GM18907 (cell line): ENCODE measurements around the gene UXT.
A peak's percentile ranks its signal among the peaks of the same experiment; 100 is the strongest.
"Not testable (repeated sequence)": the region's sequence is repeated elsewhere in the genome, so short reads cannot be mapped to it uniquely, and the experiment has no call there.

ENCODE experiments used
- ATAC-seq: cut with Tn5 transposase; IDR thresholded peaks from one replicate; pipeline ENCODE4 v1.9.1; 2021; ENCODE audit warnings: mild to moderate bottlenecking, moderate library complexity; ENCODE audit not compliant: unreplicated experiment

Gene UXT

DNA sequence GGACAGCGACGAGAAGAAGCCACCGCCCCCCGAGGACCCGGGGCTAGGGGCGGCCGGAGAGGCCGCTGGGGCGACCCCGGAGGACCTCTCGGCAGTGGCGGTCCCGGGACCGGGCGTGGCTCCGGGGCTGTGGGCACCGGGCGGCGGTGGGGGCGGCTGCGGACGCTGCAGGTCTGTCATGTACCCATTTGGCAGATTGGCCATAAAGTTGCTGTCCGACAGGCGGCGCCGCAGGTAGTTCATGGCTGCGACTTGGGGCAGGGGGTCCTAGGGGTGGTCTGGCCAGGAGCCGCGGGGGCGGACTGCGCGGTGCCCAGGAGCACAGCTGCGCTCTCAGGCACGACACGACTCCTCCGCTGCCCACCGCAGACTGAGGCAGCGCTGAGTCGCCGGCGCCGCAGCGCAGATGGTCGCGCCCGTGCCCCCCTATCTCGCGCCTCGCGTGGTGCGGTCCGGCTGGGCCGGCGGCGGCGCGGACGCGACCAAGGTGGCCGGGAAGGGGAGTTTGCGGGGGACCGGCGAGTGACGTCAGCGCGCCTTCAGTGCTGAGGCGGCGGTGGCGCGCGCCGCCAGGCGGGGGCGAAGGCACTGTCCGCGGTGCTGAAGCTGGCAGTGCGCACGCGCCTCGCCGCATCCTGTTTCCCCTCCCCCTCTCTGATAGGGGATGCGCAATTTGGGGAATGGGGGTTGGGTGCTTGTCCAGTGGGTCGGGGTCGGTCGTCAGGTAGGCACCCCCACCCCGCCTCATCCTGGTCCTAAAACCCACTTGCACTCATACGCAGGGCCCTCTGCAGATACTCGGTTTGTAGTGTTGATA lies 39.3 kb downstream of the UXT start, which contains the start of gene SYN1:
TSS of gene SYN1 (minus strand) at position 372 of the 817 bp plus-strand sequence. CDS start at position 243, 129 bp downstream.
- peak; percentile 78 for ATAC-seq

DNA sequence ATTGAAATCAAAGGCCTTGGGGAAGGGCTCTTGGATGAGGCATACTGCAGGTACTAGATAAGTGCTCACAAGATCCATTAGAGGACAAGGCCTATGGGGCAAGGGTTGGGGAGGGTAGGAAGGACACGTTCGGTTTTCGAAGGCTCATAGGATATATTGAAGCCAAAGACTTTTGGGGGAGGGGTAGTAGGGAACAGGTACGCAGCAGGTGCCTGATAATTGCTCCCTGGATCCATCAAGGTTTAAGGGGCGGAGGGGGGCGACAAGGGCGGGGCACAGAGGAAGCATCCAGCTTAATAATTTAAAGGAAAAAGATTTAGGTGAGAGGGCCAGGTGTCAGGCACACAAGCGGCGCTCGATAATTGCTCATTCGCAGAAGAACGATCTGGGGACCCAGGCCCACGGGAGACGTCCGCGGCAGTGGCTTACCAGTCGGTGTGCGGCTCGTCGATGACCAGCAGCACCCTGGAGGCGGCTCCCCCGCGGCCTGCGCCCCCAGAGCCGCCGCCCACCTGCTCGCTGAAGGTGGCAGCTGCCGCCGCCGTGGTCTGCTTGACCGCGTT lies 40.0 kb downstream of the UXT start:
- ATAC-seq: no peak

DNA sequence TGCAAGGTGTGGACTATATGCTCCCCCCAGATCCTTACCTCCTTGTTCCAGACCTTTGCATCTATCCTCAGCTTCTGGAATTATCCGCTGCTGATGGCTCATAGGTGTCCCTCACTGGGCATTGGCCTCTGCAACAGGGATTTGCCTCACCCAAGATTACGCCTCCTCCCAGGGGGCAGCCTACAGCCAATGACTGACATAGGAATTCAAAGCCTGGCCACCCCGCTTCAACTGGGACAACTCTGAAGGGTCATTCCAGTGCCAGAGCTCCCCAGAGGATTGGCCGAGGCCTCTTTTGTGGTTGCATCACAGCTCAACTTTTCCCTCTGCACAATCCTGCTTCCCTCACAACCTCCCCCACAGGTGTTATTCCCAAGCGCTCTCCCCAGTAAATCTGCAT lies 44.4 kb downstream of the UXT start:
- no peak for ATAC-seq

DNA sequence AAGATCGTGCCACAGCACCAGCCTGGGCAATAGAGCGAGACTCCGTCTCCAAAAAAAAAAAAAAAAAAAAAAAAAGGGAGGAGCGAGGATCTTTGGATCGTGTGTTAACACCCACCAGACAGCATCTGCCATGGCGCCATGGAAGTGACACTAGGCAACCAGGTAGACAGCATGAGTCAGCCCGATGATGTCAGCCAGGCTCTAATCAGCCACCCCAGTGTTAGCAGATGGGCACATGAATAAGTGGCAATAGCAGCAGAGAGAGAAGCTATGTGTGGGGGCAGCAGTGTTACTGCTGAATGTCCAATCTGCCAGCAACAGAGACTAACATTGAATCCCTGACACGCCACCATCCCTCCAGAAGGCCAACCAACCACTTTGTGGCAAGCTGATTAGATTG lies 45.9 kb downstream of the UXT start:
- no peak for ATAC-seq

DNA sequence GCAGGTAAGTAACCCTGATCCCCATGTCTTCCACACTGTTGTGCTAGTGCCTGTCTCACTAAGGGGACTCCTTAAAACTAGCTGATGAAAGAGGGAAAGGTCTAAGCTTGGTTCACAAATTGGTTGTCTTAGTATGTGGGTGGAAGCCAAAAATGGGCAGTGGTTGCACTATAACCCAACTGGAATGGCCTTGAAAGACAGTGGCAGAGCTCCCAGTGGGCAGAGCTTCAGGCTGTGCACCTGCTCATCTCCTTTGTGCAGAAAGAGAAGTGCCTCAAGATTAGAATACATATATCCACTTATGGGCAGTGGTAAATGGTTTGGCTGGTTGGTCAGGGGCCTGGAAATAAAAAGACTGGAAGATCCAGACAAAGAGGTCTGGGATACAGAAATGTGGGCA lies 46.6 kb downstream of the UXT start:
- no peak for ATAC-seq

DNA sequence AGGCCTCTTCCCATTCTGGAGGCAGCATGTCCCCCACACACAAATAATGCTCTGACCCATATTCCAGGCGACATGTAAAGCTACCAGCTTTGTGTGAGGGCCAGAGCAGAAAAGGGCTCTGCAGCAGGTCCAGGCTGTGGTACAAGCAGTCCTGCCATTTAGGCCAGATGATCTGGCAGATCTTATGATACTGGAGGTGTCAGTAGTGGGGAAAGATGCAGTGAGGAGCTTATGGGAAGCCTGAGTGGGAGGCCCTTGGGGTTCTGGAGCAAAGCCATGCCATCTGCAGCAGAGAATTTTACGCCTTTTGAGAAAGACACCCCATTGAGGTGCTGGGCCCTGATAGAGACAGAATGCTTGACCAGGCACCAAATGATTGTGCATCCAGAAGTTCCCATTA lies 47.1 kb downstream of the UXT start:
- ATAC-seq: no peak

DNA sequence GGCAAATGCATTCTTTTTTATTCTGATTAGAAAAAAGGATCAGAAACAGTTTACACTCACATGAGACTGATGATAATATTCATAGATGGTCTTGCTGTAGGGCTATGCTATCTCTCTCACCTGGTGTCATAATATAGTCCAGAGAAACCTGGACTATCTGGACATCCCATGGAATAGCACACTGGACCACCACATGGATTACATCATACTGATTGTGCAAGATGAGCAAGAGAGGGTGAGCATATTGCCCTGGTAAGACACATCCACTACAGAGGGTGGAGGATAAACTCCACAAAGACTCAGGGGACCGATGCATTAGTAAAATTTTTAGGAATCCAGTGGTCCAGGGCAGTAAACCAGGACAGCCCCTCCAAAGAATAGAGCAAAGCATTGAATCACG lies 47.5 kb downstream of the UXT start:
- no peak for ATAC-seq

DNA sequence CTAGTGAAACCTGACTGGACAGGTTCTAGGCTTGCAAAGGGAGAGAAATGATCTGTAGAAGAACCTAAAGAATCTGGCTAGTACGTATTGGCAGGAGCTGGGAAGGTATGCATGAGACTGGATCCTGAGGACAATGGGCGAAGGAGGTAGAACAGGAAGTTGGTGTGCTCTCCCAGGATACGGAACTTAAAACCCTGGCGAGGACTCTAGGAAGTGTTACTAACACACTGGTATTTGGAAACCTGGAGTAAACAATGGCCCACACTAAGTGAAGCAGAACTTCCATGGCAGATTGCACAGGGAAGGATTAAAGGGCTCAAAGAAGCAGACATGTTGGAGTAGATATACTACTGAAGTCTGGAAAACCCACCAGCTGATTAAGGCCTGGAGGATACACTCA lies 48.5 kb downstream of the UXT start:
- ATAC-seq: no peak

DNA sequence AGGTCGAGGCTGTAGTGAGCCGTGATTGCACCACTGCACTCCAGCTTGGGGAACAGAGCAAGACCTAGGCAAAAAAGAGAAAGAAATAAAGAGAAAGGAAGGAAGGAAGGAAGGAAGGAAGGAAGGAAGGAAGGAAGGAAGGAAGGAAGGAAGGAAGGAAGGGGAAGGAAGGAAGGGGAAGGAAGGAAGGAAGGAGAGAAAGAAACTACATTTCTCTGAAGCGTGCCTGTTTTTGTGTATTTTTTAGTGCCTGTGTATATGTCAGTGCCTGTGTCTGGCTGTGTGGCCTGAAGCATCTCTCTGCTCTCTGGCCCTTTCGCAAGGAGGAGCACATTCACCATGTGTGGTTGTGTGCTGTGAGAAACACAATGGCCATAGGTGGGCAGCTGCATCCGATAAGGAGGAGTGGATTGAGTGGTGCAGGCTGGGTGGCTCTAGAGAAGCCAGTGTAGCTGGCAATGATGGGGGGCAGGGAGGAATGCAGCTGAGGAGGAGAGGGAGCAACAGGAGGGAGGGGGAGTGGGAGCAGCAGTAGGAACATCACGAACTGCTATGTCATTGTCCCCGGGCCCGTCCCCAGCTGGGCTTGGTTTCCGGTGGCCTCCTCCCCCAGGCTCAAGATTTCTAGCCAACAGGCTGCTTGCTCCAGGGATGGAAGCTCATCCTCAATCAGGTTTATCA lies 50.7 kb downstream of the UXT start:
- ATAC-seq: no peak

DNA sequence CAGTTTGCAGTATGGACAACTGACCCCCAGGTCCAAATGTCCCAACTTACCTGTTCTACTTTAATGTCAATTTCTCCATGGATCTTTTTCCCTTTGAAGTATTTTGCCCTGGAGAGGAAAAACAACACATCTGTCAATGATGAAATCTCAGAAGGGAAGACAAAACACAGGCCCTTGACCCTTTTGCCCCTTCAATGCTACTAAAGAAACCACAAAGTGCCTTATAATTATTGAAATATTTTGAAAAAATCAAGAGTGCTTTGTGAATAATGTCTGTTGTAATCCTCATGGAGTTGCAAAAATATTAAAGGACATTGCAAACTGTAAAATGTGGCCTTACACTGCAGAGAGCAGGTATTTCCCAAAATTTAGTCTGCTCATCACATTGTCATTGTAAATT lies 51.9 kb downstream of the UXT start:
- no peak for ATAC-seq

DNA sequence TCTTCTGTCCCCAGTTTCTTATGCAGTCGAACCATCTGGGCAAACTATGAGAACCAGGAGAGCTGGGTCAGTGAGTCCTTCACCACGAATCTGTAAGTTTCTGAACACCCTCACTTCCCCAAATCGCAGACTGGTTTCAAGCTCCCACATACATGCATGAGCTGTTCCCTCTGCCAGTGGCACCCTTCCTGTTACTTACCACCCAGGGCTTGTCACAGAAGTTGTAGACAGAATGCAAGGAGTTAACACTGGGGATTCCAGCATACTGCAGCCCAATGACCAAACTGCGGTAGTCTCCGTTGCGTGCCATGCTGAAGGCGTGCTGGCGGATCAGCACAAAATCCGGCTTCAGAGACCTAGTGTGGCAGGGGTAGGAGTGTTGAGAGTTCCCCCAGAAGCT lies 54.0 kb downstream of the UXT start:
- no peak for ATAC-seq

DNA sequence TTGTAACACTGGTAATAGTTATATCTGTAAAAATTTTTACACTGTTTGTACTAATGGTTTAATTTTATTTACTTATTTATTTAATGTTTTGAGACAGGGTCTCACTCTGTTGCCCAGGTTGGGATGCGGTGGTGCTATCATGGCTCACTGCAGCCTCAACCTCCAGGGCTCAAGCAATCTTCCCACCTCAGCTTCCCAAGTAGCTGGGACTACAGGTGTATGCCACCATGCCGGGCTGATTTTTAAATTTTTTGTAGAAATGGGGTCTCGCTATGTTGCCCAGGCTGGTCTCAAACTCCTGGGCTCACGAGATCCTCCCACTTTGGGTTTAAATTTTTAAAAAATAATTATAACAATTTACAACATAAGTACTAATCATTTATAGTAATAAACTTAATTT lies 55.9 kb downstream of the UXT start:
- ATAC-seq: not testable (repeated sequence)
